Measurements from ENCODE around the gene EML4. TPM values are rescaled to one million over a fixed set of nuclear protein-coding genes. Genes with fewer than 3 reads are reported as not detected.
"Not testable (repeated sequence)": the region's sequence is repeated elsewhere in the genome, so short reads cannot be mapped to it uniquely, and the experiment has no call there.

EML4 gene
- total RNA-seq, 3 donors from 2014 or later, result 47.9 to 88.3 (median 66.3) TPM

DNA sequence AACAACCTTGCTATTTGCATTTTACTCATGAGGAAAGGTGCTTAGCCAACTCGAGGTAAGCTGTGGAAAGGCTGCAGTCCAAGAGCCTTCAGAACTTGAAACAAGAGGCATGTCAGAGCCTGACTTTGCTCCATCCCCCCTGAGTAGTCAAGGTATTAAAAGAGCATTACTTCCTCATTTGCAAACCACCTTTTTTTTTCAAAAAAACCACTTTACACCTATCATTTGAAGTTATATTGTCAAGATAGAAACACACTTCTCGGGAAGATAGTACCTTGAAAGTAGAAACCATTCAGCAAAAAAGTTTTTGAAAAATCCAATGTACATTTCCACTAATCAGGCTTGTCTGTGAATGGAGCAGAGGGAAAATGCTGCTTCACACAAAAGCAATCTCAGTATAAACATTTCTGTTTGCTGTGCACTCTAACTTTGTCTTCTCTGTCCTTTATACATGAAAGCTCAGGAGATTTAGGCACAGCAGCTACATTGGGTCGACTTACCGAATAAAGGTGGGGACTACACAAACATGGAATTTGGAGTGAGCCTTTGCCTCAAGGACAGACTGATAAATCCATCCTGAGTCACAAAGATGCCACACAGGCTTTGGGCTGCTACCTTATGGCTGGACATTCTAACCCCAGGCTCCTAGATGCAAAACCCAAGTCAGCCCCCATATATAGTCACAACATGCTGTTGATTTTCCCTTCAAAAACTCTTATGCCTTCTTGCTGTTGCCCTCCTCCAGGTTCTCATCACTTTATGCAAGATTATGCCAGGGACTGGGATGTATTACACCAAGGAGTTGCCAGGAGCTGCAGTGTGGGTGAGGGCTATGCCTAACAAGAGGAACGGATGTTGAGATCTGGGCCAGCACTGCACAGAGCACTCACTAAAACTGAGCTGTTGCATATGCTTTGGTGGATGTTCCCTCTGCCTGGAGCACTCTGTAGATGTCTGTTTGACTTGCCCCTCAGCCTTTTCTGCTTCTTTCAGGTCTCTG lies 41.4 kb upstream of the EML4 start:
- DNase-seq, result peak in 1 of 3 donors; percentile 21
- Histone ChIP-seq H3K9me3 (no peaks in the 10 kb centered on the region), H3K36me3 (ENCODE audit: low read depth) (no peaks in the 10 kb centered on the region), H3K4me3 (no peak overlapping the region), H3K4me1 (ENCODE audit: low read depth) (peaks cover 21% of the 10 kb centered on the region)
- intact Hi-C loops (cut with DNase I, micrococcal nuclease), result no loop called here
- ATAC-seq, result peak; percentile 28
- TF ChIP-seq, protein P1, sequence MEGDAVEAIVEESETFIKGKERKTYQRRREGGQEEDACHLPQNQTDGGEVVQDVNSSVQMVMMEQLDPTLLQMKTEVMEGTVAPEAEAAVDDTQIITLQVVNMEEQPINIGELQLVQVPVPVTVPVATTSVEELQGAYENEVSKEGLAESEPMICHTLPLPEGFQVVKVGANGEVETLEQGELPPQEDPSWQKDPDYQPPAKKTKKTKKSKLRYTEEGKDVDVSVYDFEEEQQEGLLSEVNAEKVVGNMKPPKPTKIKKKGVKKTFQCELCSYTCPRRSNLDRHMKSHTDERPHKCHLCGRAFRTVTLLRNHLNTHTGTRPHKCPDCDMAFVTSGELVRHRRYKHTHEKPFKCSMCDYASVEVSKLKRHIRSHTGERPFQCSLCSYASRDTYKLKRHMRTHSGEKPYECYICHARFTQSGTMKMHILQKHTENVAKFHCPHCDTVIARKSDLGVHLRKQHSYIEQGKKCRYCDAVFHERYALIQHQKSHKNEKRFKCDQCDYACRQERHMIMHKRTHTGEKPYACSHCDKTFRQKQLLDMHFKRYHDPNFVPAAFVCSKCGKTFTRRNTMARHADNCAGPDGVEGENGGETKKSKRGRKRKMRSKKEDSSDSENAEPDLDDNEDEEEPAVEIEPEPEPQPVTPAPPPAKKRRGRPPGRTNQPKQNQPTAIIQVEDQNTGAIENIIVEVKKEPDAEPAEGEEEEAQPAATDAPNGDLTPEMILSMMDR (IDR thresholded peaks at IDR 0.05), result no peak

GRCh38 chr2:42128721-42129486 lies 40.2 kb upstream of the EML4 start:
- intact Hi-C loops (cut with DNase I, micrococcal nuclease), result no loop called here
- Histone ChIP-seq H3K9me3 (no peaks in the 10 kb centered on the region), H3K36me3 (ENCODE audit: low read depth) (no peaks in the 10 kb centered on the region), H3K4me1 (ENCODE audit: low read depth) (peaks cover 27% of the 10 kb centered on the region), H3K4me3 (no peak overlapping the region)
- DNase-seq, result peak in 1 of 3 donors; percentile 9
- TF ChIP-seq, protein P1 (IDR thresholded peaks at IDR 0.05), result no peak
- peak; percentile 31 for ATAC-seq

DNA sequence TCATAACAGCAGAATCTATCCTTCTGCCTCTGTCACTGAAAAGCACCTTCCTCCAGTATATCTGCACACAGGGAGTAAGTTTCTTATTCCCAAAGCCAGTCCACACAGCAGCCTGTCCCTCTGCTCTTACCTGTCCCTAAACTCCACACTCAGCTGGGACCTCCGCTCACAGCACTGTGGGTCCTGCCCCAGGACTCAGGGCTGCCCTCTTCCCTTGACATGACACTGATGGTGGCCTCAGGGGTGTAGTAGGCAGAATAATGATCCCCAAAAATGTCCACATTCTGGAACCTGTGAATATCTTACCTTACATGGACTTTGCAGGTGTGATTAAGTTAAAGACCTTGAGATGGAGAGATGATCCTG lies 39.7 kb upstream of the EML4 start:
- intact Hi-C loops (cut with DNase I, micrococcal nuclease), result no loop called here
- TF ChIP-seq, protein P1 (IDR thresholded peaks at IDR 0.05), result no peak
- DNase-seq, result no peak
- H3K9me3 ChIP-seq, result no peaks in the 10 kb centered on the region
- no peak overlapping the region for H3K4me3 ChIP-seq
- H3K4me1 ChIP-seq (ENCODE audit: low read depth), result peaks cover 27% of the 10 kb centered on the region
- H3K36me3 ChIP-seq (ENCODE audit: low read depth), result no peaks in the 10 kb centered on the region
- no peak for ATAC-seq

GRCh38 chr2:42129947-42130346 lies 39.2 kb upstream of the EML4 start:
- Histone ChIP-seq H3K4me1 (ENCODE audit: low read depth) (peaks cover 27% of the 10 kb centered on the region), H3K4me3 (no peak overlapping the region), H3K36me3 (ENCODE audit: low read depth) (no peaks in the 10 kb centered on the region), H3K9me3 (no peaks in the 10 kb centered on the region)
- no peak for DNase-seq
- no peak for ATAC-seq
- TF ChIP-seq, protein P1 (IDR thresholded peaks at IDR 0.05), result no peak
- intact Hi-C loops (cut with DNase I, micrococcal nuclease), result no loop called here

- DNase-seq; H3K9me3 ChIP-seq; intact Hi-C loops (cut with DNase I, micrococcal nuclease); H3K4me3 ChIP-seq; ATAC-seq; H3K36me3 ChIP-seq (ENCODE audit: low read depth): not testable (repeated sequence)
- H3K4me1 ChIP-seq (ENCODE audit: low read depth), result peaks cover 21% of the 10 kb centered on the region
Observed at GRCh38 chr2:42130858-42131257, 38.3 kb upstream of the EML4 start.
